Measurements from ENCODE around the gene SCAI.

The SCAI gene

DNA sequence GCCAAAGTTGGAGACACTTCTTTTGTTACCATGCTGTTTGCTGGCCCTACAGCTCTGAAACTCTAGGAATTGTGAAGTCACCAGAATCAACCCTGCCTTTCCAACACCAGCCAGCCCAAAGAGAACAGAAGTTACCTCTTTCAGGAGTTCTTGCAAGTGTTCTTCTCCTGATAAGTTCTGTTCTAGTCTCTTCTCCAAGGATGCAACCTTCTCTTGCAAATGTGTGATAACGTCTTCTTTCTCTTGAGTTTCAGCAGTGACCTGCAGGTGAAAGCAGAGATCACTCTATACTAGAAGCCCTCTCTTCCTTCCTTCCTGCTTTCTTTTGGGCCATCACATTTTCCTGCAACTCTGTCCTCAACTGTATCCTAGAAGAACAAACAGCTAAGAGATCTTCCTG, 231.6 kb downstream of the SCAI start:
- no peak for DNase-seq (ENCODE audit: low read depth)
- H3K4me3 ChIP-seq (ENCODE audit: control insufficient read depth, low read depth, low read length), result no peak overlapping the region
- no peak for TF ChIP-seq CTCF (IDR thresholded peaks at IDR 0.05; ENCODE audit: control insufficient read depth, insufficient read depth, low read depth, low read length, missing control alignments)

DNA sequence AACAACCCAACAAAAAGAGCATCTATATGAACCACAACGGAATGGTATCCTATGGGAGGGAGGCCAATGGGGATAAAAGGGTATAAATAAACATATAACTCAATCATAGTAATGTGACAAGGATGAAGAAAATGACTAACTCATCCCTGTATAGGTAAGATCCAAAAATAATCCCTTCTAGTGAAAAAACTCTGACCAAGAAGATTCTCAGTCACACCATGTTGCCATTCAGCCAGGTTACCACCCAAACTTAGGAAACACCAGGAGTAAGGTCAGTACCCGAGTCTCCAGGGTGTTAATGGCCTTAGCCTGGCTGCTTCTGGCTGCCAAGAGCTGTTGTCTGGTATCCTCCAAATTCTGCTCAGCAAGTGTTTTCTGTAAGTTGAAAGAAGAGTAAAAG, 235.2 kb downstream of the SCAI start:
- no peak for TF ChIP-seq CTCF (IDR thresholded peaks at IDR 0.05; ENCODE audit: control insufficient read depth, insufficient read depth, low read depth, low read length, missing control alignments)
- no peak overlapping the region for H3K4me3 ChIP-seq (ENCODE audit: control insufficient read depth, low read depth, low read length)
- no peak for DNase-seq (ENCODE audit: low read depth)

- H3K4me3 ChIP-seq (ENCODE audit: control insufficient read depth, low read depth, low read length), result no peak overlapping the region
- no peak for DNase-seq (ENCODE audit: low read depth)
- TF ChIP-seq CTCF (IDR thresholded peaks at IDR 0.05; ENCODE audit: control insufficient read depth, insufficient read depth, low read depth, low read length, missing control alignments), result no peak
Measured at GRCh38 chr9:124906966-124907365, 236.4 kb downstream of the SCAI start.

GRCh38 chr9:124899845-124900244, 243.5 kb downstream of the SCAI start:
- no peak overlapping the region for H3K4me3 ChIP-seq (ENCODE audit: control insufficient read depth, low read depth, low read length)
- DNase-seq (ENCODE audit: low read depth), result no peak
- no peak for TF ChIP-seq CTCF (IDR thresholded peaks at IDR 0.05; ENCODE audit: control insufficient read depth, insufficient read depth, low read depth, low read length, missing control alignments)

DNA sequence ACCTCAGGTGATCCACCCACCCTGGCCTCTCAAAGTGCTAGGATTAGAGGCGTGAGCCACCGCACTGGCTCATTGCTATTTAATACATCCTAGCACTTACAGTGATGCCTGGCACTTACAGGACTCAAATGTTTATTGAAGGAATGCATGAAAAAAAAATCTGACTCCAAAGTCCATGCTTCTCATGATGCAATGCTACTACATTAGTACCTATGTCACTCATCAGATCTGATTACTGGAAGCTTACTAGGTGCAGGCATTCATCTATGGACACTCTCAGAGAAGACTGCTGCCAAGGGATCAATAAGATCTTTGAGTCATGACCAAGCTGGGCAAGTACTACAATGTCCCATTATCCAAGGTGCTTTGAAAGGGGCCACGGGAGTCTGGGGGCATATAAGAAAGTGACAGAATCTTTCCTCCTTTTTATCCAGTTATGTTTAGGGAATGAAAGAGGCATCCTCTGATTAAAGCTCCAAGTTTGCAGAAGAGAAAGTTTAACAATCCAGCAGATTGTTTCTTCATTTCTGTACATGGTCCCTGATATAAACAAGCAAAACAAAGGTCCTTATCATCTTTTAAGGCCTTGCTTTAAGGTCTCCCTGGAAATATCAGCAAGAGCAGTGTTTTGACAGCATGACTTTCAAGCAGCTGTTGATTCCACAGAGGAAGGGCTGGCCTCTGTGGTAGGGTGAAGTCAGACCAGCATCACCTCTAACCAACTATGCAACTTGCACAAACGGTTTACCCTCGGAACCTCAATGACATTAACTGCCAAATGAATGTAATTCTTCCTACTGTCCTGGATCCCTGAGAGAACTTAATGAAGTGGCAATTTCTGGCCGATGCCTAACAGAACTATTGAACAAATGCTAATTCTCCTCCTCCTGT, 245.5 kb downstream of the SCAI start:
- DNase-seq (ENCODE audit: low read depth), result no peak
- TF ChIP-seq CTCF (IDR thresholded peaks at IDR 0.05; ENCODE audit: control insufficient read depth, insufficient read depth, low read depth, low read length, missing control alignments), result no peak
- H3K4me3 ChIP-seq (ENCODE audit: control insufficient read depth, low read depth, low read length), result no peak overlapping the region

DNA sequence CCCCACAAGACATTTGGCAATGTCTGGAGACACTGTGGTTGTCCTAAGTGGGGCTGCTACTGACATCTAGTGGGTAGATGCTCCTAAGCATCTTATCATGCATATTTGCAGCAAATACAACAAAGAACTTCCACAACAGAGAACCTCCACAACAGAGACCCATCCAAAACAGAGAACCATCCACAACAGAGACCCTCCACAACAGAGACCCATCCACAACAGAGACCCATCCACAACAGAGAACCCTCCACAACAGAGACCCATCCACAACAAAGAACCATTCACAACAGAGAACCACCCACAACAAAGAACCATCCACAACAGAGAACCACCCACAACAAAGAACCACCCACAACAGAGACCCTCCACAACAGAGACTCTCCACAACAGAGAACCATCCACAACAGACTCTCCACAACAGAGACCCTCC, 248.6 kb downstream of the SCAI start:
- DNase-seq (ENCODE audit: low read depth), result peak; percentile 14
- peak; percentile 64 for TF ChIP-seq CTCF (IDR thresholded peaks at IDR 0.05; ENCODE audit: control insufficient read depth, insufficient read depth, low read depth, low read length, missing control alignments)
- no peak overlapping the region for H3K4me3 ChIP-seq (ENCODE audit: control insufficient read depth, low read depth, low read length)

Data from AG09309 (cell line).